Iris pigment epithelial cell (primary cell): ENCODE results near the gene FOSB.

Experiments
- DNase-seq: peaks from one replicate; pipeline ENCODE4 v3.0.0-alpha.2; 2011; ENCODE audit warnings: low read depth

Gene FOSB

DNA sequence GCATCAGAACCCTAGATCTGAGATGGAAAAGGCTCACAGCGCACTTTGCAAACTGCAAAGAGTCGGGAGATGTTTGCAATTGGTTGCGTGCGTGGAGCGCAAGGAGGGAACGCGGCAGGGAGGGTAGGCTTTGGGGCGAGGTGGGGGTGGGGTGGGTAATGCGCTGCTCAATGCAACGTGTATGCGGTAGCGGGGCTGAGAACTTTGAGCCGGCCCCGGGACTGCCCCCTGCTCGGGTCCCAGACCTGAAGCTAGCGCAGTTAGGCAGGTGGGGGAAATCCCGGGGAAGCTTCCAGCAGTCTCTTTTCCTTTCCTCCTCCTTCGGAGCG is 971 bp downstream of the FOSB start:
- peak; percentile 61 for DNase-seq

DNA sequence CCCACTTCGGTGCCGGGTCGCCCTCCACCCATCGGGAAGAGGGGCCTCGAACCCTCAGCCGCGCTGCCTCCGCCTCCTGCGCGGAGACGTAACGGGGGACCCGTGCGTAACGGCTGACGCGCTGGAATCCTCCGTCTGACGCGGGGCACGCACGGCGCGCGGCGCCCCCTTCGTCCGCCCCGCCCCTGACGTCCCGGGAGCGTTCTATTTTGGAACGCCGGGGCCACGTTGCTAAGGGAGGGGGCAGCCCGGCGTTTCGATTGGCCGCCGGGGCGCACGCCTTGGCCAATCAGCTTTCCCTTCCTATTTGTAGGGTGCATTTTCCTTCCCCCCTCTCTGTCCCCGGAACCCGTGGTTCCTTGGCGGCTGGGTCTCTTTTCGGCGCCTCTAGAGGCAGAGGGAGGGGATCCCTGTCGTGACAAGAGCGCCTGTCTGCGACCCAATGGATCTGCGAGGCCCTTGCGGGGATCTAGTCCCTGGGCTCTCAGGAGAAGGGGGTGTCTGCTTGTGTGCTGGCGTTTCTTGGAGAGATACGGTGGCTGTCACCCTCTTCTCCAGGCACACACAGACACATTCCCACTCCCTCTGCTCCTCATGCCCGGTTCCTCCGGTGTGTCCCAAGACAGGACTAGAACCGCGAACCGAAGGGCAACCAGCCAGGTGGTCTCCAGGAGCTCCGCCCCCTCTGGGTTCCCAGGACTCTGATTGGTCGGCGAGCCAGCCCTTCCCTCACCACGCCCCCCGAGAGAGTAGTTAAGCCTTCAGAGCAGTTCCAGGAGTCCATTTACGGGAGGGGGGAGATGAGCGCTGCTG is 1.5 kb downstream of the FOSB start:
- peak; percentile 95 for DNase-seq

DNA sequence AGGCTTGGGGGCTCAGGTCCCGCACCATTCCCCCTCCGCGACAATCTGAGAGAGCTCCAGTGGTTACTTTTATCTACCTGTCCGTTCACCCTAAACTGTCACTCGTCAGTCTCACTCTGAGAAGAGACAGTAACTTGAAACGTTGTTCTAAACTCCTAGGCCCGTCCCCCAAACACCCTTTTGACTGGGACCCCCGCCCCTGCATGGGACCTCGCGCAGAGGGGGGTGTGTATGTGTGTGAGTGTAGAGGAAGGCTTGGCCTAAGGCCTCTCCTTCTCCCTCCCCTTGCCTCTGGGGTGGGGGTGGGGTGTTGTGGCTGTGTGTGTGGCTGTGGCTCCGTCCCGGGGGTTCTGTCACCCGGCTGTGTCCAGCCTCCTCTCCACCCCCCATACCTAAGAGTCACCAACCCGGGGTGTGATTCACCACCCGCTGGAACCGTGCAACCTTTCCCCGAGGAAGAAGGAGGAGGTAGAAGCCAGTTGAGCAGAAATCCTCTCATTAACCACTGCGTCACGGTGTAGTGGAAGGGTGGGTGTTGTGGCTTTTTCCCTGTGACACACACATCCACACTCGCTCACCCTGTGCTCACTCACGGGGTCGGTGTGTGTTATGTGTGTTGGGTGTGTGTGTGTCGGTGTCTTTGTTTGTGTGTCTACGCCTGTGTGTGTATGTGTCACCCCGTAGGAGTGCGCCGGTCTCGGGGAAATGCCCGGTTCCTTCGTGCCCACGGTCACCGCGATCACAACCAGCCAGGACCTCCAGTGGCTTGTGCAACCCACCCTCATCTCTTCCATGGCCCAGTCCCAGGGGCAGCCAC is 2.4 kb downstream of the FOSB start:
- DNase-seq = peak; percentile 50

DNA sequence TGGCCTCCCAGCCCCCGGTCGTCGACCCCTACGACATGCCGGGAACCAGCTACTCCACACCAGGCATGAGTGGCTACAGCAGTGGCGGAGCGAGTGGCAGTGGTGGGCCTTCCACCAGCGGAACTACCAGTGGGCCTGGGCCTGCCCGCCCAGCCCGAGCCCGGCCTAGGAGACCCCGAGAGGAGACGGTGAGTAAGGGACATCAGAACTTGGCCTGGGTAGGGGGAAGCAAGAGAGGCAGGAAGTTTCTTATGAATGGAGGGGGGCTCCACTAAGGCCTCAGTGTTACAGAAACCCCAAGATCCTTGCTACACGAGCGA is 2.9 kb downstream of the FOSB start:
- no peak for DNase-seq

DNA sequence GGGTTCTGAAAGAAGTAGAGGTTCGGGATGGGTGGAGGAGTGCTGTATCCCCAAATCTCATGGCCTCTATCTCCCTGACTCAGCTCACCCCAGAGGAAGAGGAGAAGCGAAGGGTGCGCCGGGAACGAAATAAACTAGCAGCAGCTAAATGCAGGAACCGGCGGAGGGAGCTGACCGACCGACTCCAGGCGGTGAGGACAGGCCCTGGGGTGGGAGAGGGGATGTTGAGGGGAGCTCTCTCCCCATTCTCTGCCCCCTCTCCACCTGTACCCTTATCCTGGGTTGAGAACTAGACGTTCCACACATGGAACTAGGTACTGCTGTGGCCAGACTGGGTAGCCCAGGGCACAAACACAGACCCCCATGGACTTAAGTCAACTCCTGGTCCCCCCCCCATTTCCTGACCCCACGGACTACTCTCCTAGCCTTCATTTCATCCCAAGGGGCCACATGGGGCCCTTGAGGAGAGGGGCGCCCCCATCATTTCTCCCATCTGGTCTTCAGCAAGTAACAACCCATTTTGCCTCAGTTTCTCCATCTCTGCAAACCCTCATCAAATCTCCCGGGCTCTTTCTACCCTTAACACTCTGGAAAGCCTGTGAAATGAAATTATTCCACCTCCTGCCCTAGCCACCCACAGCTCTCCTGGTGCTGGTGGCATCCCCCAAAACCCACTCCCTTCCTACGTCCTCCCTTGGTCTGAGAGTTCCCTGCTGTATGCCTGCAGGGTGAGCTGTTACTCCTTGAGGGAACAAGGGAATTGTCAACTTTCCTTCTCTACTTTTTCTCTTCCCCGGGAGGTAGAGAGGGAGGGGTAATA is 3.5 kb downstream of the FOSB start:
- DNase-seq = no peak

DNA sequence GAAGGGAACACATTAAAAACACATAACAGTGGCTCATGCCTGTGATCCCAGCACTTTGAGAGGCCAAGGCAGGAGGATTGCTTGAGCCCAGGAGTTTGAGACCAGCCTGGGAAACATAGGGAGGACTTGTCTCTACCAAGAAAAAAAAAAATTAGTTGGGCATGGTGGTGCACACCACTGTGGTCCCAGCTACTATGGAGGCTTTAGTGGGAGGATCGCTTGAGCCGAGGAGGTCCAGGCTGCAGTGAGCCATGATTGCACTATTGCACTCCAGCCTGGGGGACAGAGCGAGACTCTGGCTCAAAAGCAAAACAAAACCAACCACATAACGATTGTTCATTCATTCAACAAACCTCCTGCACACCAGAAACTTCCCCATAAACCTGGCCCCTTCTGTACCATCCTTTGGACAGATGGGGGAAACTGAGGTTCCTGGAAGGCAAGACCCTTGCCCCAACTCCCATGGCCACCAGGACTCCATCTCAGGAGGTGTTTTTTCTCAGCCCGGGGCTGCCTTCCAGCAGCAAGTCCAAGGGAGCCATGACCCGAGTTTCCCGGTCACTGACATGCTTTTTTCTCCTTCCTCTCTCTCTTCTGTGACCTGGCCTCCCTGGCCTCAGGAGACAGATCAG is 4.3 kb downstream of the FOSB start:
- DNase-seq = no peak

DNA sequence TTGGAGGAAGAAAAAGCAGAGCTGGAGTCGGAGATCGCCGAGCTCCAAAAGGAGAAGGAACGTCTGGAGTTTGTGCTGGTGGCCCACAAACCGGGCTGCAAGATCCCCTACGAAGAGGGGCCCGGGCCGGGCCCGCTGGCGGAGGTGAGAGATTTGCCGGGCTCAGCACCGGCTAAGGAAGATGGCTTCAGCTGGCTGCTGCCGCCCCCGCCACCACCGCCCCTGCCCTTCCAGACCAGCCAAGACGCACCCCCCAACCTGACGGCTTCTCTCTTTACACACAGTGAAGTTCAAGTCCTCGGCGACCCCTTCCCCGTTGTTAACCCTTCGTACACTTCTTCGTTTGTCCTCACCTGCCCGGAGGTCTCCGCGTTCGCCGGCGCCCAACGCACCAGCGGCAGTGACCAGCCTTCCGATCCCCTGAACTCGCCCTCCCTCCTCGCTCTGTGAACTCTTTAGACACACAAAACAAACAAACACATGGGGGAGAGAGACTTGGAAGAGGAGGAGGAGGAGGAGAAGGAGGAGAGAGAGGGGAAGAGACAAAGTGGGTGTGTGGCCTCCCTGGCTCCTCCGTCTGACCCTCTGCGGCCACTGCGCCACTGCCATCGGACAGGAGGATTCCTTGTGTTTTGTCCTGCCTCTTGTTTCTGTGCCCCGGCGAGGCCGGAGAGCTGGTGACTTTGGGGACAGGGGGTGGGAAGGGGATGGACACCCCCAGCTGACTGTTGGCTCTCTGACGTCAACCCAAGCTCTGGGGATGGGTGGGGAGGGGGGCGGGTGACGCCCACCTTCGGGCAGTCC is 5.0 kb downstream of the FOSB start:
- no peak for DNase-seq

DNA sequence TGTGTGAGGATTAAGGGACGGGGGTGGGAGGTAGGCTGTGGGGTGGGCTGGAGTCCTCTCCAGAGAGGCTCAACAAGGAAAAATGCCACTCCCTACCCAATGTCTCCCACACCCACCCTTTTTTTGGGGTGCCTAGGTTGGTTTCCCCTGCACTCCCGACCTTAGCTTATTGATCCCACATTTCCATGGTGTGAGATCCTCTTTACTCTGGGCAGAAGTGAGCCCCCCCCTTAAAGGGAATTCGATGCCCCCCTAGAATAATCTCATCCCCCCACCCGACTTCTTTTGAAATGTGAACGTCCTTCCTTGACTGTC is 5.5 kb downstream of the FOSB start:
- no peak for DNase-seq

DNA sequence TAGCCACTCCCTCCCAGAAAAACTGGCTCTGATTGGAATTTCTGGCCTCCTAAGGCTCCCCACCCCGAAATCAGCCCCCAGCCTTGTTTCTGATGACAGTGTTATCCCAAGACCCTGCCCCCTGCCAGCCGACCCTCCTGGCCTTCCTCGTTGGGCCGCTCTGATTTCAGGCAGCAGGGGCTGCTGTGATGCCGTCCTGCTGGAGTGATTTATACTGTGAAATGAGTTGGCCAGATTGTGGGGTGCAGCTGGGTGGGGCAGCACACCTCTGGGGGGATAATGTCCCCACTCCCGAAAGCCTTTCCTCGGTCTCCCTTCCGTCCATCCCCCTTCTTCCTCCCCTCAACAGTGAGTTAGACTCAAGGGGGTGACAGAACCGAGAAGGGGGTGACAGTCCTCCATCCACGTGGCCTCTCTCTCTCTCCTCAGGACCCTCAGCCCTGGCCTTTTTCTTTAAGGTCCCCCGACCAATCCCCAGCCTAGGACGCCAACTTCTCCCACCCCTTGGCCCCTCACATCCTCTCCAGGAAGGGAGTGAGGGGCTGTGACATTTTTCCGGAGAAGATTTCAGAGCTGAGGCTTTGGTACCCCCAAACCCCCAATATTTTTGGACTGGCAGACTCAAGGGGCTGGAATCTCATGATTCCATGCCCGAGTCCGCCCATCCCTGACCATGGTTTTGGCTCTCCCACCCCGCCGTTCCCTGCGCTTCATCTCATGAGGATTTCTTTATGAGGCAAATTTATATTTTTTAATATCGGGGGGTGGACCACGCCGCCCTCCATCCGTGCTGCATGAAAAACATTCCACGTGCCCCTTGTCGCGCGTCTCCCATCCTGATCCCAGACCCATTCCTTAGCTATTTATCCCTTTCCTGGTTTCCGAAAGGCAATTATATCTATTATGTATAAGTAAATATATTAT is 6.1 kb downstream of the FOSB start:
- DNase-seq = no peak

DNA sequence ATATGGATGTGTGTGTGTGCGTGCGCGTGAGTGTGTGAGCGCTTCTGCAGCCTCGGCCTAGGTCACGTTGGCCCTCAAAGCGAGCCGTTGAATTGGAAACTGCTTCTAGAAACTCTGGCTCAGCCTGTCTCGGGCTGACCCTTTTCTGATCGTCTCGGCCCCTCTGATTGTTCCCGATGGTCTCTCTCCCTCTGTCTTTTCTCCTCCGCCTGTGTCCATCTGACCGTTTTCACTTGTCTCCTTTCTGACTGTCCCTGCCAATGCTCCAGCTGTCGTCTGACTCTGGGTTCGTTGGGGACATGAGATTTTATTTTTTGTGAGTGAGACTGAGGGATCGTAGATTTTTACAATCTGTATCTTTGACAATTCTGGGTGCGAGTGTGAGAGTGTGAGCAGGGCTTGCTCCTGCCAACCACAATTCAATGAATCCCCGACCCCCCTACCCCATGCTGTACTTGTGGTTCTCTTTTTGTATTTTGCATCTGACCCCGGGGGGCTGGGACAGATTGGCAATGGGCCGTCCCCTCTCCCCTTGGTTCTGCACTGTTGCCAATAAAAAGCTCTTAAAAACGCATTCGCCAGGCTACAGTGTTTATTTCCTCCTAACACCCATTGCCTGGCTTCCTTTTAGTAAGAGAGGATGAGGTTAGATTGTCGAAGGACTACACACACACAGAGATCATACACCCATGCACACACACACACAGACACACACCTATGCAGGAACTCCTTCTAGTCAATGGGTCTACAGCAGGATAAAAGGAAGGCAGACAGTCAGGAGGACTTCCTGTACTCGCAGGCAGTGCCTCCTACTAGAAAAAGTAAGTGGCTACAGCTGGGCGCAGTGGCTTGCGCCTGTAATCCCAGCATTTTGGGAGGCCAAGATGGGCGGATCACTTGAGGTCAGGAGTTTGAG is 7.1 kb downstream of the FOSB start:
- no peak for DNase-seq

DNA sequence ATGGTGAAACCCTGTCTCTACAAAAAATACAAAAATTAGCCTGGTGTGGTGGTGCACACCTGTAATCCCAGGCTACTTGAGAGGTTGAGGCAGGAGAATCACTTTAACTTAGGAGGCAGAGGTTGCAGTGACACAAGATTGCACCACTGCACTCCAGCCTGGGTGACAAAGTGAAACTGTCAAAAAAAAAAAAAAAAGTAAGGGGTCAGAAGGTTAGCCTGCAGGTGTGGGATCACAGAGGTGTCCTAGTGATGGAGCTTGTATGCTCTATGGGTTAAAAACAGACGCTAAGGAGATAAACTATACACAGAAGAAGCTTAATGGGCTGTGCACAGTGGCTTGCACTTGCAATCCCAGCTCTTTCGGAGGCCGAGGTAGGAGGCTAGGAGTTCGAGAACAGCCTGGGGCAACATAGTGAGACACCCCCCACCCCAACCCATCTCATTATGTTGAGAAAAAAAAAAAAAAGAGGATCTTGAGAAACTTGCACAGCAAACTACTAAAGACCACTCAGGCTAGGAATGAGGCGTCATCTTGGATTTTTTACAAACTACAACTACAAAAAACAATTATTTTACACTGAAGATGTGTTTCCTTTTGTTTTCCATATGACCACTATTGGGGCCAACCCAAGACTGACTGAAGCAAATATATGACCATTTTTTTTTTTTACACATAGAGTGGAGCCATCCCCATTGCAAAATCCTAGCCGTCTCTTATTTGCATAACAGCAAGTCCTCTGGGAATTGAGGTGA is 7.9 kb downstream of the FOSB start:
- DNase-seq = no peak

DNA sequence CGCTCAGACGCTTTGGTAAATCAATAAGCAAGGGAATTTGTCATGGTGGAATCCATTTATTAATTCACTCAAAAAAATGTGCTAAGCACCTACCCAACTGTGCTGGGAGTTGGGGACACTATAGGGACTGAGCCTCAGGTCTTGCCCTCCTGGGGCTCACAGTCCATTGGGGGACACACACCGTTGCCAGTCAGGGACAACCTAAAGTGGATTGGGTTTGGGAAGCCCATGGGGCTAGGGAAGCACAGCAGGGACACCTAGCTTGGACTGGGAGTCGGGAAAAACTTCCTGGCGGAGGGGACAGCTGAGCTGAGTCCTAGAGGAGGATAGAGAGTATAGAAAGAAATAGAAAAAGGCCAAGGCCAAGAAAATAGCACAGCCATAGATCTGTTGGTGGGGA is 8.5 kb downstream of the FOSB start:
- no peak for DNase-seq

DNA sequence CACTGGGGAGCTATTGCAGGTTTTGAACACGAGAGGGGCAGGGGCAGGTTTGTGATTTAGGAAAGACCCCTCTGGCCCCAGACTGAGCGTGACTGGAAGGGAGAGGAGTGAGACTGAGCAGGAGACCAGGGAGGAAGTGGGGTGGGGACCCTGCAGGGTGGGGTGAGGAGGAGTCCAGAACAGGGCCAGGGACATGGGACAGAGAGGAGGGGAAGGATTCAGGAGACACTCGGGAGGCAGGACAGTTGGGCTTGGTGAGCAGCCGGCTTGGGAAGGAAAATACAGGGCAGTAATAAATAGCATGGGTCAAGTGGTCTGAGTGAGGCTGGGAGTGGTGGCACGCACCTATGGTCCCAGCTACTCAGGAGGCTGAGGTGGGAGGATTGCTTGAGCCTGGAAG is 9.4 kb downstream of the FOSB start:
- DNase-seq = no peak

DNA sequence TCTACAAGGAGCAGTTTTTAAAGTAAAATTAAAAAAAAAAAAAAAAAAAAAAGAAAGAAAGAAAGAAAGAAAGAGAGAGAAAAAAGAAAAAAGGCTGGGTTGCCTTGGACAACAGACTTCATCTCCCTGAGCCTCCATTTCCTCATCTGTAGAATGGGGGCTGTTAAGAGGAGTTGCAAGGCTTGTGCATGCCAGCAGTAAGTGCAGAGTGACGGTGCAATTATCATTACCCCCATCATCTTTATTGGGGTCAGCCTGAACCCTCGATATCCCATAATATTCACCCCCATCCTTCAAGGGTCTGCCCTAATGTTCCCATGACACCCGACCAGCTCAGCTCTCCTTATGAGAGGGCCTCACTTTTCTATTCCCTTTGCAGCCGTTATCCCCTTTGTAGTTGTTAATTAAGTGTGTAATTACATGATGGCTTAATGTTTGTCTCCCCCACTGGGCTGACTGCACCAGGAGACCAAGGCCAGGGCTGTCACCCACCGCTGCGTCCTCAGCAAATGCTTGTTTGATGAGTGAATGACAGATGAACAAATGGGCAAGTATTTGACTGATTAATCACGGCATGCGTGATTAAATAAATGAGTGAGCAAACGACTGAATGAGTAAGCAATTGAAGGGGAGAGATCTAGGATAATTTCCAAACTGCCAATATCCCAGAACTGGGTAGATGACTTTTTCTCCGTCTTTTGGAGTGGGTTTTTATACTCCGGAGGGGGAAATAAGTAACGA is 10.1 kb downstream of the FOSB start:
- DNase-seq = no peak

DNA sequence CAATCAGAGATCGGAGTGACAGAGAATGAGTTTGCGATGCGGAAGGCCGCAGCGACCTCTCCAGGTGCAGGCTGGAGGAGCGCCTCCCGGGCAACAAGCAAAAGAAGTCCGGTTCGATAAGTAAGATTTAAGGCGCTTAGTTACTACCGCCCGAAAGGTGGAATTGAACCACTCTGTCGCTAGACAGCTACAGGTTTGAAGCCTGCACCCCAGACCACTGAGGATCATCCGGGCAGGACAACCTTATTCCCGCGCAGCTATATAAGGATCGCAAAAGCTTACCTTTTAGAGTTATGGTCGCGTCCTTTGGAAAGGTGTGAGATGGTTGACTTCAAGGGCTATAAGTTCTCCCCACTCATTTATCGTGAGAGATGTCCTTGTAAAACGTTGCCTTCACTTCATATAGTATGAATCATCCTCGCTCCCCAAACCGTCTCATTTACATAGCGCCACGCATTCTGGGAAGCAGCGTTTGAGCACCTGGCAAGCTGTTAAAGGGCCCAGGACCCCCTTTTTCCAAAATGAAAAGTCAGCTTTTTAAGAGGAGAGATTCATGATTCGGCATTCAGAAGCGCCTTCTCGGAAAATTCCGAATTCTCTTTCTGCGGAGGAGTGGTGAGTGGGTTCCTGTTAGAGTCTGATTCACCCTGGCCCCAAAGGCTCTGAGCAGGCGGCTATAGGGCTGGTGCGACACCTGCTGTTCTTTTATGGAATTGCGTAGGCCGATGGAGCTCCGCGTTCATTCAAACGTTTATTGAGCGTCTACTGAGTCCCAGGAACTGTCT is 10.8 kb downstream of the FOSB start:
- DNase-seq = peak; percentile 95

DNA sequence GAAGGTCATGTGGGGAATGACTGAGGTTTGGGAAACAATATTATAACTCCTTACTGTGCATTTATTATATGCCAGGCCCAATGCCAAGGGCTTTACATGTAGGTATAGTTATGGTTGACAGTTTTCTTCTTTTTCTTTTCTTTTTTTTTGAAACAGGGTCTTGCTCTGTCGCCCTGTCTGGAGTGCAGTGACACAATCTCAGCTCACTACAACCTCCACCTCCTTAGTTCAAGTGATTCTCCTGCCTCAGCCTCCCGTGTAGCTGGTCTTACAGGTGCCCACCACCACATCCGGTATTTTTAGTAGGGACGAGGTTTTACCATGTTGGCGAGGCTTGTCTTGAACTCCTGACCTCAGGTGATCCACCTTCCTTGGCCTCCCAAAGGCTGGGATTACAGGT is 15.2 kb downstream of the FOSB start:
- no peak for DNase-seq

DNA sequence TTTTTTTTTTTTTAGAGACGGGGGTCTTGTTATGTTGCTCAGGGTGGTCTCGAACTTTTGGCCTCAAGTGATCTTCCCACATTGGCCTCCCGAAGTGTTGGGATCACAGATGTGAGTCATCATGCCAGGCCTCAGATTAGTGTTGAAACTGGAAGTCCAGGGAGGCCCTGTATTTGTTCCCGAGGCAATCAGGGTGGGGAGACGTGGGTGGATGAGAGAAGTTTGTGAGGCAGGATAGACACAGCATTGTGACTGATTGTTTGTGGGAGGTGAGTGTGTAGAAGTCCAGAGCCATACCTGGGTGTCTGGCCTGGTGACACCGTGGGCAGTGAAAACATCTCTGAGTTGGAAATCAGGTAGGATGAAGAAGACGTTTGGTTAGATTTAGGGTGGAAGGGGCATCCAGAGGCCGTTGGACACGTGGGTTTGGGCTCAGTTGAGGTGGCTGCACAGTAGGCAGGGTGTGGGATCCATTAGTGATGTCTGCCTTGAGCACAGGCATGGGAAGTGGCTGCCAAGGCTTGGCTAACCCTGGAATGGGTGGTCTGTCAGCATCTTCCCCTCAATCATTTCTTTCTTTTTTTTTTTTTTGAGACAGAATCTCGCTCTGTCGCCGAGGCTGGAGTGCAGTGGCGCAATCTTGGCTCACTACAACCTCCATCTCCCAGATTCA is 16.6 kb downstream of the FOSB start:
- peak; percentile 49 for DNase-seq
